HUES48 (cell line): Measurements from ENCODE around the gene RBFOX1.

Experiments used
- H3K27ac ChIP-seq: one replicate; pipeline ENCODE4 v1.7.0; 2013; ENCODE audit warnings: low read depth, low read length, inconsistent platforms
- H3K27me3 ChIP-seq: 2 replicates; pipeline ENCODE4 v1.6.1; 2013; ENCODE audit warnings: mild to moderate bottlenecking, low read length; ENCODE audit not compliant: control insufficient read depth, insufficient read depth
- H3K36me3 ChIP-seq: 2 replicates; pipeline ENCODE4 v1.6.1; 2013; ENCODE audit warnings: low read length; ENCODE audit not compliant: control insufficient read depth, insufficient read depth
- H3K4me1 ChIP-seq: 2 replicates; pipeline ENCODE4 v1.6.1; 2013; ENCODE audit warnings: mild to moderate bottlenecking, low read length; ENCODE audit not compliant: control insufficient read depth, insufficient read depth
- H3K4me3 ChIP-seq: 2 replicates; pipeline ENCODE4 v1.5.1; 2013; ENCODE audit warnings: mild to moderate bottlenecking, low read depth, low read length
- H3K9ac ChIP-seq: 2 replicates; pipeline ENCODE4 v1.6.1; 2013; ENCODE audit warnings: mild to moderate bottlenecking, low read depth, low read length, moderate library complexity
- H3K9me3 ChIP-seq: 2 replicates; pipeline ENCODE4 v1.6.1; 2013; ENCODE audit warnings: low read length; ENCODE audit not compliant: control insufficient read depth, insufficient read depth

The RBFOX1 gene

DNA sequence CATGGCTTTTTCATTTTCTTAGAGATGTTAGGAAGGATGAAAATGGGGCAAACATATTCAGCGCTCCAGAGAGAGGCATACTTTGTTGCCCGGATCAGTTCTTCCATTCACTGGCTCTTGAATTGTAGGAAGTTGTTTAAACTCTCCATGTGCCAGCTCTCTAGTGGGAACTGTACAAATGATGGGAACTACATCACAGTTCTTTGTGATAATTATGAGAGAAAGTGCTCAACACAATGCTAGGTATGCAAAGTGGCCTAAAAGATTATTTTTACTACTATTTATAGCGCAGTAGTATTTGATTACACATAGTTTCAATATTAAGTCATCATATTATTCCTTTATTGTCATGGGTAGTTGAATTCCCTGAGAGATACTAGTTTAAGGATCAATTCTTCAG lies 268.5 kb downstream of the RBFOX1 start:
- Histone ChIP-seq H3K4me1 (peaks cover 17% of the 10 kb centered on the region), H3K27me3 (no peaks in the 10 kb centered on the region), H3K27ac (no peak overlapping the region), H3K4me3 (no peak overlapping the region), H3K36me3 (no peaks in the 10 kb centered on the region), H3K9ac (no peak overlapping the region), H3K9me3 (no peaks in the 10 kb centered on the region)

DNA sequence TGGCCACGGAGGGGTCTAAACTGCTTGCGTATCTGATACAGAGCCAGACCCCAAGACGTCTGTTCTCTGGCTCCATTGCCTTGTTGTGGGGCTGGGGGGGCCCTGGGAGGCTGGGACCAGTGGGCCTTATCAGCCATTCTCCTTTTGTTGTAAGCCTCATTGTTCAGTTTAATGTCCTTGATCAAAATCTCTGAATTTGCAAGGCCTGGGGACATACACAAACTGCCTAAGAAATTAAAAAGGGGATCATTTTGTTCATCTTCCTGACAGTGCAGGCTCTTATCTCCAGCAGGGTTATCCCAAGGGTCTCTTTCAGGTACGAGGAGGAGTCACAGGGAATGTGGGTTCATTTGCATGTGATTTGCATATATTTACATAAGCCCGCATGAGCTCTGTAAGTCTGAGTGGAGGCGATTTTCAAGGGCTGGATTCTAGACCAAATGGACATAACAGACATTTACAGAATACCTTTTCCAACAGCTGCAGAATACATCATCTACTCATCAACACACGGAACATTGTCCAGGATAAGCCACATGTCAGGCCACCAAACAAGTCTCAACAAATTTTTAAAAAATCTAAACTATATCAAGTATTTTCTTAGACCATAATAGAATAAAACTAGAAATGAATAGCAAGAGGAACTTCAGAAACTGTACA lies 269.8 kb downstream of the RBFOX1 start:
- Histone ChIP-seq H3K4me3 (no peak overlapping the region), H3K4me1 (peaks cover 17% of the 10 kb centered on the region), H3K9ac (no peak overlapping the region), H3K27ac (no peak overlapping the region), H3K9me3 (no peaks in the 10 kb centered on the region), H3K36me3 (no peaks in the 10 kb centered on the region), H3K27me3 (no peaks in the 10 kb centered on the region)

DNA sequence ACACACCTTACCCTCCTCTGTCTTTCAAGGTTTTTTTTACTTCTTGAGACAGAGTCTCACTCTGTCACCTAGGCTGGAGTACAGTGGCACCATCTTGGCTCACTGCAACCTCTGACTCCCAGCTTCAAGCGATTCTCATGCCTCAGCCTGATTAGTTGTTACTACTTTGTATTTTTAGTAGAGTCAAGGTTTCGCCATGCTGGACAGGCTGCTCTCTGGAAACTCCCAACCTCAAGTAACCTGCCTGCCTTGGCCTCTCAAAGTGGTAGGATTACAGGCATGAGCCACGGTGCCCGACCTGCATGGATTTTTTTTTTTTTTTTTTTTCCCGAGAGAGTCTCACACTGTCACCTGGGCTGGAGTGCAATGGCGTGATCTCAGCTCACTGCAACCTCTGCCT lies 273.2 kb downstream of the RBFOX1 start:
- Histone ChIP-seq H3K4me1 (peaks cover 14% of the 10 kb centered on the region), H3K27me3 (no peaks in the 10 kb centered on the region)

DNA sequence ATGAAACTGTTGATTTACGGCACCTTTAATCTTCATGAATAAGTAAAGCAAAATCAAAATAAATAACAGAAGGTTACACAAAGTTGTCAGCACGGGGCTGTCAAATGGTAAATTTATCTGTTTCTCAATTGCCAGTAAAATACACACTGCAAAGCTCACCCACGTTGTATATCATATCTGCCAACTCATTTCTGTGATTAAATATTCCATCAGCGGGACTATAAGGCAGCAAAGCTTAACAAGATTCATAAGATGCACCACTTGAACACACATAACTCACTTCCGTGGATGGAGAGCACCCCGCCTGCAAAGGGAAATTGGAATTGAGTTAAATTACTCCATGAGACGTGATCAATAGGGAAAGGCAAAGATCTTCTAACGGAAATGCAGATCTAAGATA lies 280.0 kb downstream of the RBFOX1 start:
- Histone ChIP-seq H3K4me1 (no peaks in the 10 kb centered on the region), H3K9me3 (peaks cover 9% of the 10 kb centered on the region), H3K27me3 (no peaks in the 10 kb centered on the region), H3K9ac (no peak overlapping the region), H3K27ac (no peak overlapping the region), H3K36me3 (no peaks in the 10 kb centered on the region), H3K4me3 (no peak overlapping the region)

More for the DNA sequence above, 273.2 kb downstream of the RBFOX1 start:
- Histone ChIP-seq H3K36me3 (no peaks in the 10 kb centered on the region), H3K9me3 (no peaks in the 10 kb centered on the region), H3K4me3 (no peak overlapping the region), H3K9ac (no peak overlapping the region), H3K27ac (no peak overlapping the region)

DNA sequence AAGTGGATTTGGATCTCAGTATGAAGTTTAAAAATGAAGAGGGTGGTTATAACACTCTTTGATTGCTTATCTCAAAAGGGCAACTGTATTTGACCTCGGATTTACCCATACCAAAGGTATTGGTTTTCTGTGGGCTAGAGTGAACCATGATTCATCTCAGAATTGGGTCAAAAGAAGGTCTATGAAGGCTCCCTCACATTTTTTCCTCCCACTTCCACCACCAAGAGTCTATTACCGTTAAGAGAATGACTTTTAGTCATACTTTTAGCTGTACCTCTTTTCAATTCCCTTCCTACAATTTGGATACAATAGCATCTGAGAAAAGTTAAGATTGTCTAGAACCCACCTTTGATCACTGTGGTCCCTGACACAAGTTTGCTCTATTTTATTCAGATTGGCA lies 280.9 kb downstream of the RBFOX1 start:
- no peaks in the 10 kb centered on the region for H3K36me3 ChIP-seq
- no peak overlapping the region for H3K9ac ChIP-seq
- H3K9me3 ChIP-seq: peaks cover 9% of the 10 kb centered on the region
- H3K27me3 ChIP-seq: no peaks in the 10 kb centered on the region
- no peaks in the 10 kb centered on the region for H3K4me1 ChIP-seq
- H3K27ac ChIP-seq: no peak overlapping the region
- H3K4me3 ChIP-seq: no peak overlapping the region

DNA sequence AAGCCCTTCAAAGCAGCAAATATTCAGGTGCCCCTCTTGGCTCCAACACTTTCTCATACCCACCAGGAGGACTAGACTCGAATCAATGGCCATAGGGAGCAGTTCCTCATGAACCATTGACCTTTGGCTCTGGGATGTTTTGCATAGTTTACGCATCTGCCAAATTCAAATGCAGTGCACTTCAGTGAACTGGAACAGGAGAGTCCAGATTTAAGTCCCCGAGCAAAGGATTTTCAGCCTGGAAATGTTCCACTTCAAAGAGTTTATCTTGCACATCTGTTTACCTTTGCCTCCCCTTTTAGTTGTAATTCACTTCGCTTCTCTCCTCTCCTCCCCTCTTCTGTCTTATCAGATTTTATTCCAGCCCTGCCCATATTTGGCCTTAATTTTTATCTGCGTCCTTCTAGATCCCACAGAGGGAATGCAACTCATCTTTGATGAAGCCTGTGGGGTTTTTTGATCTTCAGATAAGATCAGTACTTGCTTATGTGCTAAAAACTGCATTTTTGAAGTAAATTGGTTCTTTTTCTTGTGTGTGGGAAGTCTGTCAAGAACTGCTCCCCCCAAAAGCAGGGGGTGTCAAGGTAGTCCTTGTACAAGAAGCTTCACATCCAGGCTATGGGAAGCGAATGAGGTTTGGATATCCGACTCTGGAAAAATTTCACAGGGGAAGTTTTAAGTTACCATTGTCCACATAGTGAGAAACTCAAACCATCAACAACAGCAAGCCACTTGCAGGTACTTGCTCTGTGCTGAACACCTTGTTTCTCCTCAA lies 281.6 kb downstream of the RBFOX1 start:
- no peaks in the 10 kb centered on the region for H3K4me1 ChIP-seq
- no peak overlapping the region for H3K9ac ChIP-seq
- H3K4me3 ChIP-seq: no peak overlapping the region
- H3K9me3 ChIP-seq: peaks cover 9% of the 10 kb centered on the region
- H3K27me3 ChIP-seq: no peaks in the 10 kb centered on the region
- H3K27ac ChIP-seq: no peak overlapping the region
- H3K36me3 ChIP-seq: no peaks in the 10 kb centered on the region

DNA sequence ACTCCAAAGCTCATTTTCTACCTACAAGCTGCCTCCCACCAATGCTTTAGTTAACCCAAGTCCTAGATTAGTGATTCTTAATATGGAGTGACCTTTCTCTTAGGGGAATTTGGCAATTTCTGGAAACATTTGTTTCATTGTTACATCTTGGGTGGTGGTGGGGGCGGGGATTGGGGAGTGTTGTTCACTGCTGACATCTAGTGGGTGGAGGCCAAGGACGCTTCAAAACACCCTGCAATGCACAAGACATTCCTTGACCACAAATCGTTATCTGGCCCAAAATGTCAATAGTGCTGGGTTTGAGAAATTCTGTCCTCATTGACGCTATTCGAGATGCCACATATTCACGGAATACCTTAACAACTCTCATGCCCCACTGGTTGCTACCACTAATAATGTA lies 282.9 kb downstream of the RBFOX1 start:
- H3K27ac ChIP-seq: no peak overlapping the region
- no peak overlapping the region for H3K9ac ChIP-seq
- peaks cover 9% of the 10 kb centered on the region for H3K9me3 ChIP-seq
- no peaks in the 10 kb centered on the region for H3K36me3 ChIP-seq
- no peaks in the 10 kb centered on the region for H3K4me1 ChIP-seq
- no peaks in the 10 kb centered on the region for H3K27me3 ChIP-seq
- no peak overlapping the region for H3K4me3 ChIP-seq

DNA sequence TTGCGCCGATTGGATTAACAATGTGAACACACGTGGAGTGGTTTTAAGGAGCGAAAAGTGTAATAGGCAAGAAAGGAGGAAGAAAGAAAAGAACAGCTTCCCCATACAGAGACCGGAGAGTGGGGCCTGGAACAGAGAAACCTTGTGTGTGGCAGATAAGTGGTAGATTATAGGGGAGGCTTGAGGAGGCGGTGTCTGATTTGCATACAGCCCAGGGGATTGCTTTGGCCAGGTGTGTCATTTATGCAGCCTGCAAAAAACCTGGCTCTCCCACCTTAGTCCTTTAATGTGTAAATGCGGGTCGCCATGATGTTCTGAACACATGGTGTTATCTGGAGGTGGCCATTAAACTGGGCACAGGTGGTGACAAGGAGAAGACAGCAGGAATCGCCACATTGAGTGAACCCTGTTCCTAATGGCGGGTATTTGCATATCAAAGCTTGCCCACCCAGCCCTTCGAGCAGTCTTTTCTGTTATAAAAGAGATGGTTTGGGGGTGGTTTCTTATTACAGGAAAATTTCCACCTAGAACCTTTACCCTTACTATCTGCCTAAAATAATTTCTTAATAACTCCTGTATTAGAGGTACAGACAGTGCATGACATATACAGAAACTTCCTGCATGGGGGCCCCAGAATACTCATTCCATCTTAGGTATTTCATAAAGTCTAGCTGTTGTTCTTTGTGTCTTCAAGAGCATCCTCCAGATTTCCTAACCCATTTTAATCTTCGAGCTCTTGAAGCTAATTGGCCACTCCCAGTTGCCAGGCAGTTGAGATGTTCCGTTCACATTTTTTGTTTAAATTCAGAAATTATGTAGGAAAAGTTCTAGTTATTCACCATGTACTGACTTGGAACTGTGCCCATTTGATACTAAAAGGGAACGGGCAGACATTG lies 292.5 kb downstream of the RBFOX1 start:
- Histone ChIP-seq H3K36me3 (no peaks in the 10 kb centered on the region), H3K27me3 (no peaks in the 10 kb centered on the region), H3K9ac (no peak overlapping the region), H3K4me3 (no peak overlapping the region), H3K4me1 (no peaks in the 10 kb centered on the region; the same call in 1 of the 2 replicates), H3K27ac (no peak overlapping the region), H3K9me3 (no peaks in the 10 kb centered on the region)

DNA sequence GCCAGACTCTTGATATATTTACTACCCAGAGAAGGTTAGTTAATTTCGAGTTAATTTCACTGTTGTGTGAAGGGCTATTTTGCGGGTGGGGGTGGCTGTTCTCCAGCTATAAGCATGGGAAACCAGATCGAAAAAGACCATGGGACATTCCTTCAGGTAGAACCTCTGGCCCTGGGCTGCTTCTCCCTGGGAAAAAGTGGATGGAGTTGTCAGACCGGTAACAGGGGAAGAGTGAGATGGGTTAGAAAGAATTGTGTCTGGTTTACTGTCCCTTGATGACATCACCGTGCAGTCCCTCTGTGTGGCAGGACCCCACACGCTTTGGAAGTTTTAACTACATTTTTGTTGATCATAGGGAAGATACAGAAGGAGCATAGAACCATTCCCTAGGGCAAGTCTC lies 296.3 kb downstream of the RBFOX1 start:
- no peak overlapping the region for H3K4me3 ChIP-seq
- H3K9ac ChIP-seq: no peak overlapping the region
- H3K27ac ChIP-seq: no peak overlapping the region
- H3K36me3 ChIP-seq: no peaks in the 10 kb centered on the region
- no peaks in the 10 kb centered on the region for H3K9me3 ChIP-seq
- peaks cover 10% of the 10 kb centered on the region for H3K4me1 ChIP-seq
- H3K27me3 ChIP-seq: no peaks in the 10 kb centered on the region

DNA sequence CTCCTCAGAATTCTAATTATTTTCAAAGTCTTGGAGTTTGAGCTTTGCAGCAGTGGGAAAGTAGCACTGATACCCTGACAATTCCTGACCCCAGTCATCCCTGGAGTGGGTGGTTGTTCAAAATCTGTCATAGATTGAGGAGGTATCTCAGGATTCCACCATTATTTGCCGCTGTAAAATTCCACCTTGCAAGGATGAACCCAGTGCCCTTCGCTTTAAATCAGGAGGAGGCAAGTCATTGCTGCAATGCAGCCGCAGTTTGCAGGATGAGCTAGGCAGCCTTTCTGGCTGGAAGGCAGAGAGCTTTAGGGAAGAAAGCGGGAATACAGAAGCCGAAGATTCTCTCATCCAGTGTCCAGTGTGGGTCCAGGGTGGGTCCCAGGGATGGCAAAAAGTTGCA lies 296.9 kb downstream of the RBFOX1 start:
- Histone ChIP-seq H3K27me3 (no peaks in the 10 kb centered on the region), H3K4me1 (peaks cover 16% of the 10 kb centered on the region), H3K27ac (no peak overlapping the region), H3K9me3 (no peaks in the 10 kb centered on the region), H3K4me3 (no peak overlapping the region), H3K9ac (no peak overlapping the region), H3K36me3 (no peaks in the 10 kb centered on the region)

DNA sequence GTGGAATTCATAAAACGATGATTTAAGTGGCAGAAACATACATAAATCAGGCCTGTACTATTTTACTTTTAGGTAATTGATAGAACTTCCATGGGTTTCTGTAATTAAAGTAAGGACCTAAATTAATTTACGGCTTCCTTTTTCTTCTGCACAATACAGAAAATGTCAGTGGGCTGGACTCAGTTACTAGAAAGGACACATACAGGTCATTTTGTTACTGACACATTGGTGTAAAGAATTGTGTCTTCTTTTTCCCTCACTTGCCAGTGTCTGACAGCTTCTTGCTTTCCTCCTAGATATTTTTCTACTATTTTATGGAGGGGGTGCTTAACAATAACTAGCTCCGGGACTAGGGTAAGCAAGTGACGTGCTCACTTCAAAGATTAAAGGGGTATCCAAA lies 304.8 kb downstream of the RBFOX1 start:
- Histone ChIP-seq H3K4me1 (peaks cover 25% of the 10 kb centered on the region), H3K9ac (no peak overlapping the region), H3K36me3 (no peaks in the 10 kb centered on the region), H3K27ac (no peak overlapping the region), H3K27me3 (no peaks in the 10 kb centered on the region), H3K9me3 (no peaks in the 10 kb centered on the region), H3K4me3 (no peak overlapping the region)
